GM18870 (cell line): ENCODE measurements around the gene EDN3.

Experiments used
- ATAC-seq: cut with Tn5 transposase; IDR thresholded peaks from one replicate; pipeline ENCODE4 v1.9.1; 2021; ENCODE audit warnings: moderate library complexity; ENCODE audit not compliant: unreplicated experiment

Gene EDN3

DNA sequence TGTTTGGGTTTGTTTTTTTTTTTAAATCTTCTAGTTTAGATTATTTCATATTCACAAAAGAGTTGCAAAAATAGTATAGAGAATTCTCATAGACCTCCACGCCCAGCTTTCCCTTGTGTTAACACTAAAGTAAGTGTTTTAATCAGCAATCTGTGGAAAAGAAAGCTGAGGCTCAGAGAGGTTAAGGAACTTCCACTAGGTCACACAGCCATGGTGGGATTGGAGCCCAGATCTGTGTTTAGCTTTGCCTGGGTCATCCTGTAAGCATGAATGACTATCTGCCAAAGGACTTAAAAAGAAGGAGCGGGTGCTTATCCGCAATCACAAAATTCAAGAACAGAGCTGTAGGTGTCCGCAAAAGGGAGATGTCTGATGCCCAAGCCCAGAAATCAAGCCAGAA is 60.5 kb downstream of the EDN3 start:
- no peak for ATAC-seq

DNA sequence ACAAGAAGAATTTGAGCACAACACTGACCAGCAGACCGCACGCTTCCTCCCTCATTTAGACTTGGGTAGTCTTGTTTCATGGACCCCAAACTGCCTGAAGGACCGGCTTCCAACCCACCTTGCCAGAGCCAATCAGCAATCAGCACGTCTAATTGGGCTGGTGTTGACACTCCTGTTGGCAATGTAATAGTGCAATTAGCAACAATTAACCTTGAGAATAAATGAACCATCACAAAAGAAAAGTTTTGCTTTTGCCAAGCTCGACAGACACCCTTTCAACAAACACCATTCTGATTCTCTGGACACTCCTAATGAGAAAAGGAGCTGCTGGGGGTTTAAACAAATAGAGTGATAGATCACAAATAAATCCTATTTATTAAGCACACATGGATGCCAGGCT is 61.0 kb downstream of the EDN3 start:
- no peak for ATAC-seq

- ATAC-seq: no peak
These were observed 62.7 kb downstream of the EDN3 start for GRCh38 chr20:59363101-59363500.

- no peak for ATAC-seq
These were observed 64.2 kb downstream of the EDN3 start for GRCh38 chr20:59364611-59365010.

- ATAC-seq: no peak
These were observed 65.3 kb downstream of the EDN3 start for GRCh38 chr20:59365611-59366285.

DNA sequence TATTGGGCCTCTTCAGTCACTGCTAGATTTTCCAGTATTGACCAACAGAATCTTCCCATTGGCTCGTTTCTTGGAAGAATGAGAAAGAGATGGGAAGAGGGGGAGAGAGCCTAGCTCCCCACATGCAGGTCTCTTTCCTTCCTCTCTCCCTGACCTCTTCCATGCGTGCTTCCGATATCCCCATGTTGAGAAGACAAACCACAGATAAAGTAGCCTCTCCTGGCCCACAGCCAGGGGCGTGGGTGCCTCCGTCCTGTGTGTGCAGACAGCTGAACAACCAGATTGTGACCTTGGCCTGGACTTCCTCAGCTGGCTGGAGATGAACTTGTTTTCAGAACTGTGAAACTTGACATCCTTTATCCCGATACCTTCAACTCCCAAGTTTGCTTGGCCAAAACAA is 71.0 kb downstream of the EDN3 start:
- ATAC-seq: no peak

- ATAC-seq: no peak
These were observed 73.8 kb downstream of the EDN3 start for GRCh38 chr20:59374261-59374660.

GRCh38 chr20:59375541-59375940 is 75.1 kb downstream of the EDN3 start:
- no peak for ATAC-seq
